ENCODE measurements around the gene RTKN2.

DNA sequence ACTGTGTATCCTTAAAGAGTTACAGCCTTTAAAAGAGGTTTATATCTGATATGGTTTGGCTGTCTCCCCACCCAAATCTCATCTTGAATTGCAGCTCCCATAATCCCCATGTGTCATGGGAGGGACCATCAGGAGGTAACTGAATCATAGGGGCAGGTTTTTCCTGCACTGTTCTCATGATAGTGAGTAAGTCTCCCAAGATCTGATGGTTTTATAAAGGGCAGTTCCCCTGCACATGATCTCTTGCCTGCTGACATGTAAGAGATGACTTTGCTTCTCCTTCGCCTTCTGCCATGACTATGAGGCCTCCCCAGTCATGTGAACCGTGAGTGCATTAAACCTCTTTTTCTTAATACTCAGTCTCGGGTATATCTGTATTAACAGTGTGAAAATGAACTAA, 9.7 kb downstream of the RTKN2 start:
- TF ChIP-seq, protein P1, sequence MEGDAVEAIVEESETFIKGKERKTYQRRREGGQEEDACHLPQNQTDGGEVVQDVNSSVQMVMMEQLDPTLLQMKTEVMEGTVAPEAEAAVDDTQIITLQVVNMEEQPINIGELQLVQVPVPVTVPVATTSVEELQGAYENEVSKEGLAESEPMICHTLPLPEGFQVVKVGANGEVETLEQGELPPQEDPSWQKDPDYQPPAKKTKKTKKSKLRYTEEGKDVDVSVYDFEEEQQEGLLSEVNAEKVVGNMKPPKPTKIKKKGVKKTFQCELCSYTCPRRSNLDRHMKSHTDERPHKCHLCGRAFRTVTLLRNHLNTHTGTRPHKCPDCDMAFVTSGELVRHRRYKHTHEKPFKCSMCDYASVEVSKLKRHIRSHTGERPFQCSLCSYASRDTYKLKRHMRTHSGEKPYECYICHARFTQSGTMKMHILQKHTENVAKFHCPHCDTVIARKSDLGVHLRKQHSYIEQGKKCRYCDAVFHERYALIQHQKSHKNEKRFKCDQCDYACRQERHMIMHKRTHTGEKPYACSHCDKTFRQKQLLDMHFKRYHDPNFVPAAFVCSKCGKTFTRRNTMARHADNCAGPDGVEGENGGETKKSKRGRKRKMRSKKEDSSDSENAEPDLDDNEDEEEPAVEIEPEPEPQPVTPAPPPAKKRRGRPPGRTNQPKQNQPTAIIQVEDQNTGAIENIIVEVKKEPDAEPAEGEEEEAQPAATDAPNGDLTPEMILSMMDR (IDR thresholded peaks at IDR 0.05): no peak
- TF ChIP-seq POLR2A (IDR thresholded peaks at IDR 0.05): no peak
- no peak for TF ChIP-seq POLR2AphosphoS5 (IDR thresholded peaks at IDR 0.05)
